AG04449 (cell line): ENCODE results near the gene CLECL1.

ENCODE experiments used
- CTCF ChIA-PET: fragments of 350-600 bp; formaldehyde crosslinking; extraction: SDS; loops from one replicate; lab custom pipeline; 2021; ENCODE audit warnings: antibody characterized with exemption; lab: Yijun Ruan, JAX
- POLR2A ChIA-PET: fragments of 400-600, 350-600 bp; formaldehyde crosslinking; extraction: SDS; loops from one replicate; lab custom pipeline; 2020; ENCODE audit warnings: antibody characterized with exemption, inconsistent platforms; lab: Yijun Ruan, JAX
- DNase-seq: peaks from one replicate; pipeline ENCODE4 v3.0.0-alpha.2; 2010; ENCODE audit warnings: low read depth, low spot score
- H3K4me3 ChIP-seq: 2 replicates; pipeline ENCODE4 v1.5.1; 2011; ENCODE audit warnings: low read depth, mild to moderate bottlenecking, control low read depth, low read length
- CTCF ChIP-seq: IDR thresholded peaks from one replicate; pipeline ENCODE4 v1.5.1; 2011; ENCODE audit warnings: mild to moderate bottlenecking, moderate library complexity, low read length, control low read depth, inconsistent platforms; ENCODE audit not compliant: insufficient read depth; ENCODE audit errors: missing control alignments

Gene CLECL1

GRCh38 chr12:9753498-9753897 is 20.6 kb upstream of the CLECL1 start:
- CTCF ChIA-PET: interaction anchor here (1.5 to 6.8 kb wide), 3 partner anchors 10 to 387 kb away, joined by 3 to 76 read pairs (median 8); no protein-coding TSS in a partner anchor
- no peak for DNase-seq
- POLR2A ChIA-PET: no interaction called here
- no peak overlapping the region for H3K4me3 ChIP-seq
- TF ChIP-seq CTCF: no peak

GRCh38 chr12:9753073-9753472 is 20.2 kb upstream of the CLECL1 start:
- TF ChIP-seq CTCF: no peak
- POLR2A ChIA-PET: no interaction called here
- CTCF ChIA-PET: interaction anchor here (1.9 to 6.8 kb wide), 2 partner anchors 10 to 387 kb away, joined by 8 to 76 read pairs; no protein-coding TSS in a partner anchor
- no peak overlapping the region for H3K4me3 ChIP-seq
- no peak for DNase-seq

GRCh38 chr12:9752145-9752933 is 19.4 kb upstream of the CLECL1 start:
- POLR2A ChIA-PET: no interaction called here
- CTCF ChIA-PET: interaction anchor here (1.0 to 6.8 kb wide), 7 partner anchors 8 to 391 kb away, joined by 4 to 76 read pairs (median 20); partner anchors contain the start of gene CD69
- TF ChIP-seq CTCF: no peak
- H3K4me3 ChIP-seq: no peak overlapping the region
- DNase-seq: no peak

GRCh38 chr12:9751204-9752144 is 18.6 kb upstream of the CLECL1 start:
- POLR2A ChIA-PET: no interaction called here
- peak; percentile 23 for TF ChIP-seq CTCF
- CTCF ChIA-PET: interaction anchor here (0.6 to 6.8 kb wide), 42 partner anchors 8 to 484 kb away, joined by 3 to 76 read pairs (median 8); partner anchors contain the start of genes CD69, CLEC12B, CLEC2A and CLECL1
- no peak for DNase-seq
- no peak overlapping the region for H3K4me3 ChIP-seq

- TF ChIP-seq CTCF: peak; percentile 67
- no peak for DNase-seq
- no peak overlapping the region for H3K4me3 ChIP-seq
- ChIA-PET CTCF (interaction anchor here (0.6 to 6.8 kb wide), 55 partner anchors 8 to 485 kb away, joined by 3 to 76 read pairs (median 6); partner anchors contain the start of genes CD69, CLEC12B, CLEC2A and CLECL1), POLR2A (no interaction called here)
Measured at GRCh38 chr12:9750276-9751203, 17.6 kb upstream of the CLECL1 start.
